HCT116 (cell line): ENCODE data around the gene TGFBR3. TPM values are rescaled to one million over a fixed set of nuclear protein-coding genes. Genes with fewer than 3 reads are reported as not detected.

Experiments used
- ATAC-seq: fragments of 200-7000 bp; cut with Tn5 transposase; 2 replicates; pipeline ENCODE4 v1.9.1; 2020; ENCODE audit warnings: mild to moderate bottlenecking, moderate library complexity
- BruUV-seq: library from RNA; stranded (reverse); fragments of 400-500 nt; replicated peaks from 2 replicates; lab custom pipeline; 2021; lab: Mats Ljungman, UMichigan
- CTCF ChIA-PET: fragments of 300-600 bp; sonication (Branson Sonifier 250); formaldehyde crosslinking; loops from one replicate; lab custom pipeline; 2021; ENCODE audit warnings: antibody characterized with exemption; lab: Charles Lee
- POLR2A ChIA-PET: fragments of 300-600, 350-600 bp; sonication (Branson Sonifier 250); formaldehyde crosslinking; loops from one replicate; lab custom pipeline; 2021; ENCODE audit warnings: antibody characterized with exemption; lab: Charles Lee
- RAD21 ChIA-PET, 2 experiments: fragments of 300-600 bp; sonication (Branson Sonifier 250); formaldehyde crosslinking; loops; one replicate each; lab custom pipeline; 2023; ENCODE audit warnings: low total read pairs in 2 of 2; ENCODE audit not compliant: uncharacterized antibody in 2 of 2, unreplicated experiment in 2 of 2, low non-redundant PET in 1 of 2; lab: Charles Lee
- DNase-seq: peaks from one replicate; pipeline ENCODE4 v3.0.0-alpha.2; 2010; ENCODE audit warnings: low read depth, low spot score
- H2AFZ ChIP-seq: fragments of 200-600 bp; shearing (Covaris generic), sonication (generic); 2 replicates; pipeline ENCODE4 v1.6.1; 2017; ENCODE audit warnings: low read depth, mixed run types, mixed read lengths, antibody characterized with exemption, low read length; ENCODE audit not compliant: poor library complexity, severe bottlenecking
- H3K27ac ChIP-seq: 2 replicates; pipeline ENCODE4 v1.5.1; 2012; ENCODE audit warnings: low read depth, low read length
- H3K27me3 ChIP-seq: fragments of 200-600 bp; sonication (generic); 2 replicates; pipeline ENCODE4 v1.6.1; 2016; ENCODE audit warnings: mixed run types, low read length, mixed read lengths; ENCODE audit not compliant: insufficient read depth
- H3K36me3 ChIP-seq, 2 experiments: fragments of 200-500 bp in 1 of 2; fragments of 200-600 bp in 1 of 2; sonication (Bioruptor generic) in 1 of 2; sonication (generic) in 1 of 2; 2 replicates each; pipeline versions ENCODE4 v1.5.1 to v1.6.1; 2014 to 2016; ENCODE audit warnings: low read length in 2 of 2, inconsistent platforms in 1 of 2, mixed read lengths in 1 of 2, mixed run types in 1 of 2; ENCODE audit not compliant: insufficient read depth in 2 of 2, control insufficient read depth in 1 of 2
- H3K4me1 ChIP-seq, 2 experiments: fragments of 200-600 bp in 1 of 2; sonication (generic) in 1 of 2; 2 replicates each; pipeline versions ENCODE4 v1.5.1 to v1.6.1; 2012 to 2017; ENCODE audit warnings: low read length in 2 of 2, inconsistent platforms in 1 of 2, mild to moderate bottlenecking in 1 of 2, mixed read lengths in 1 of 2, mixed run types in 1 of 2, moderate library complexity in 1 of 2; ENCODE audit not compliant: insufficient read depth in 2 of 2, control insufficient read depth in 1 of 2
- H3K4me2 ChIP-seq: fragments of 200-600 bp; sonication (generic); 2 replicates; pipeline ENCODE4 v1.6.1; 2017; ENCODE audit warnings: mixed run types, low read length, mixed read lengths
- H3K4me3 ChIP-seq, 2 experiments: fragments of 200-600 bp in 1 of 2; sonication (generic) in 1 of 2; replicated peaks in 1 of 2; 2 replicates each; pipeline ENCODE4 v1.5.1; 2011 to 2016; ENCODE audit warnings: low read length in 2 of 2, control low read depth in 1 of 2, low read depth in 1 of 2, mild to moderate bottlenecking in 1 of 2, mixed read lengths in 1 of 2, mixed run types in 1 of 2
- H3K79me2 ChIP-seq: fragments of 200-600 bp; sonication (generic); 2 replicates; pipeline ENCODE4 v1.6.1; 2017; ENCODE audit warnings: mild to moderate bottlenecking, mixed run types, low read length, moderate library complexity, mixed read lengths; ENCODE audit not compliant: insufficient read depth
- H3K9ac ChIP-seq: fragments of 200-600 bp; sonication (generic); 2 replicates; pipeline ENCODE4 v1.6.1; 2016; ENCODE audit warnings: low read length, mixed read lengths
- H3K9me2 ChIP-seq: fragments of 200-600 bp; sonication (generic), shearing (Covaris generic); 2 replicates; pipeline ENCODE4 v1.6.1; 2017; ENCODE audit warnings: mixed run types, mild to moderate bottlenecking, moderate library complexity; ENCODE audit not compliant: insufficient read depth
- H3K9me3 ChIP-seq, 2 experiments: fragments of 200-500 bp in 1 of 2; fragments of 200-600 bp in 1 of 2; sonication (Bioruptor generic) in 1 of 2; sonication (generic) in 1 of 2; 2 replicates each; pipeline ENCODE4 v1.6.1; 2014 to 2017; ENCODE audit warnings: low read length in 2 of 2, mixed read lengths in 2 of 2, inconsistent platforms in 1 of 2, low read depth in 1 of 2, mild to moderate bottlenecking in 1 of 2, mixed run types in 1 of 2, moderate library complexity in 1 of 2; ENCODE audit not compliant: control insufficient read depth in 1 of 2, insufficient read depth in 1 of 2
- H4K20me1 ChIP-seq: fragments of 200-600 bp; sonication (generic), shearing (Covaris generic); 2 replicates; pipeline ENCODE4 v1.6.1; 2017; ENCODE audit warnings: mixed run types, mild to moderate bottlenecking, moderate library complexity; ENCODE audit not compliant: insufficient read depth
- CBX3 ChIP-seq: IDR thresholded peaks from 2 replicates; pipeline ENCODE4 v1.6.1; 2012; ENCODE audit warnings: low read depth
- CEBPB ChIP-seq: IDR thresholded peaks from 2 replicates; pipeline ENCODE4 v1.6.1; 2012; ENCODE audit warnings: low read depth
- CTCF ChIP-seq, 3 experiments: fragments of 200-600 bp in 1 of 3; sonication (generic) in 1 of 3; IDR thresholded peaks in 2 of 3; conservative IDR thresholded peaks in 1 of 3; 2 replicates each; pipeline ENCODE4 v1.5.1; 2012 to 2017; ENCODE audit warnings: low read depth in 2 of 3, low read length in 2 of 3, antibody characterized with exemption in 1 of 3, borderline replicate concordance in 1 of 3, control low read depth in 1 of 3, mild to moderate bottlenecking in 1 of 3, mixed read lengths in 1 of 3, mixed run types in 1 of 3, moderate library complexity in 1 of 3; ENCODE audit not compliant: insufficient read depth in 1 of 3
- EGR1 ChIP-seq: IDR thresholded peaks from 2 replicates; pipeline ENCODE4 v1.6.1; 2012; ENCODE audit warnings: low read depth
- EZH2 ChIP-seq: fragments of 200-600 bp; sonication (generic); IDR thresholded peaks from 2 replicates; pipeline ENCODE4 v1.6.1; 2017; ENCODE audit warnings: antibody characterized with exemption, mixed run types
- EZH2phosphoT487 ChIP-seq: fragments of 200-600 bp; IDR thresholded peaks from 2 replicates; pipeline ENCODE4 v1.6.1; 2018; ENCODE audit warnings: antibody characterized with exemption, borderline replicate concordance
- FOSL1 ChIP-seq: IDR thresholded peaks from 2 replicates; pipeline ENCODE4 v1.6.1; 2012; ENCODE audit warnings: low read depth
- JUND ChIP-seq: IDR thresholded peaks from 2 replicates; pipeline ENCODE4 v1.6.1; 2012
- MAX ChIP-seq: IDR thresholded peaks from 2 replicates; pipeline ENCODE4 v1.6.1; 2012
- POLR2A ChIP-seq: IDR thresholded peaks from 2 replicates; pipeline ENCODE4 v1.7.0; 2011; ENCODE audit warnings: borderline replicate concordance; ENCODE audit not compliant: insufficient read depth, insufficient read length; ENCODE audit errors: extremely low read depth
- POLR2AphosphoS5 ChIP-seq: IDR thresholded peaks from 2 replicates; pipeline ENCODE4 v1.6.1; 2011; ENCODE audit warnings: mild to moderate bottlenecking, low read depth, low read length, moderate library complexity
- RAD21 ChIP-seq: IDR thresholded peaks from 2 replicates; pipeline ENCODE4 v1.6.1; 2012; ENCODE audit warnings: low read depth, mild to moderate bottlenecking
- REST ChIP-seq: IDR thresholded peaks from 2 replicates; pipeline ENCODE4 v1.6.1; 2012; ENCODE audit warnings: low read depth
- SIN3A ChIP-seq: IDR thresholded peaks from 2 replicates; pipeline ENCODE4 v1.6.1; 2012; ENCODE audit warnings: low read depth
- SP1 ChIP-seq: IDR thresholded peaks from 2 replicates; pipeline ENCODE4 v1.6.1; 2012; ENCODE audit warnings: low read depth
- YY1 ChIP-seq: IDR thresholded peaks from 2 replicates; pipeline ENCODE4 v1.6.1; 2011; ENCODE audit warnings: low read length, low read depth, moderate library complexity, mild to moderate bottlenecking; ENCODE audit not compliant: insufficient replicate concordance; ENCODE audit errors: extremely low read depth
- ZBTB33 ChIP-seq: IDR thresholded peaks from 2 replicates; pipeline ENCODE4 v1.6.1; 2011; ENCODE audit warnings: mild to moderate bottlenecking, low read length, moderate library complexity; ENCODE audit not compliant: insufficient replicate concordance; ENCODE audit errors: extremely low read depth
- ZFX ChIP-seq: fragments of 450-650 bp; IDR thresholded peaks from 2 replicates; pipeline ENCODE4 v1.6.1; 2017
- ZNF274 ChIP-seq: fragments of 200-500 bp; sonication (Bioruptor generic); IDR thresholded peaks from 2 replicates; pipeline ENCODE4 v1.6.1; 2014; ENCODE audit warnings: mild to moderate bottlenecking, low read depth, low read length, inconsistent platforms
- intact Hi-C: fragments of 100-400 bp; cut with micrococcal nuclease; formaldehyde crosslinking; loops from 2 replicates; pipeline ENCODE4 v1.10.0; 2022
- total RNA-seq: library from RNA; stranded (reverse); gene quantifications from one replicate; pipeline ENCODE4 v1.2.1, GENCODE V29; 2021; ENCODE audit not compliant: unreplicated experiment

The TGFBR3 gene
- total RNA-seq, 1 experiment from 2014 or later, result 7.1 TPM

- intact Hi-C loops, result no loop called here
- H3K9ac ChIP-seq, result no peak overlapping the region
- no peaks in the 10 kb centered on the region for H3K9me3 ChIP-seq
- POLR2A ChIA-PET, result no interaction called here
- CTCF ChIA-PET, result no interaction called here
- BruUV-seq, result no TSS peak
- DNase-seq, result no peak
- H3K9me2 ChIP-seq, result no peaks in the 10 kb centered on the region
- no peak overlapping the region for H2AFZ ChIP-seq
- no peaks in the 10 kb centered on the region for H3K27me3 ChIP-seq
- H3K36me3 ChIP-seq, result no peaks in the 10 kb centered on the region
- no peaks in the 10 kb centered on the region for H3K4me1 ChIP-seq
- H3K4me3 ChIP-seq, result no peak overlapping the region
- H3K79me2 ChIP-seq, result no peaks in the 10 kb centered on the region
- no peak overlapping the region for H3K4me2 ChIP-seq
- H4K20me1 ChIP-seq, result no peaks in the 10 kb centered on the region
- RAD21 ChIA-PET, result no interaction called here
- no peak overlapping the region for H3K27ac ChIP-seq
- TF ChIP-seq CBX3 (no peak), JUND (no peak), REST (no peak), SIN3A (no peak), CTCF (IDR thresholded peaks at IDR 0.05 in 2 of 3, conservative IDR thresholded peaks at IDR 0.05 in 1 of 3; ENCODE audit: borderline replicate concordance in 1 of 3, insufficient read depth in 1 of 3, low read depth in 2 of 3, low read length in 2 of 3) (no peak), ZFX (no peak), POLR2AphosphoS5 (no peak), EZH2phosphoT487 (no peak), SP1 (no peak), EZH2 (no peak), POLR2A (no peak), CEBPB (no peak), FOSL1 (no peak), ZBTB33 (no peak), RAD21 (no peak), MAX (no peak), ZNF274 (no peak), YY1 (no peak), EGR1 (no peak)
- TF ChIP-seq, all 23 proteins: peak for 0
- ATAC-seq, result no peak
These were observed 110.7 kb downstream of the TGFBR3 start for GRCh38 chr1:91775227-91775626.
